Midbrain (tissue), 1 donor: ENCODE measurements around the gene NUP62.
"Not testable (repeated sequence)": the region's sequence is repeated elsewhere in the genome, so short reads cannot be mapped to it uniquely, and the experiment has no call there.

Experiments used
- DNase-seq: peaks from one replicate; lab custom pipeline; 2025; lab: John Stamatoyannopoulos, UW

NUP62 gene

DNA sequence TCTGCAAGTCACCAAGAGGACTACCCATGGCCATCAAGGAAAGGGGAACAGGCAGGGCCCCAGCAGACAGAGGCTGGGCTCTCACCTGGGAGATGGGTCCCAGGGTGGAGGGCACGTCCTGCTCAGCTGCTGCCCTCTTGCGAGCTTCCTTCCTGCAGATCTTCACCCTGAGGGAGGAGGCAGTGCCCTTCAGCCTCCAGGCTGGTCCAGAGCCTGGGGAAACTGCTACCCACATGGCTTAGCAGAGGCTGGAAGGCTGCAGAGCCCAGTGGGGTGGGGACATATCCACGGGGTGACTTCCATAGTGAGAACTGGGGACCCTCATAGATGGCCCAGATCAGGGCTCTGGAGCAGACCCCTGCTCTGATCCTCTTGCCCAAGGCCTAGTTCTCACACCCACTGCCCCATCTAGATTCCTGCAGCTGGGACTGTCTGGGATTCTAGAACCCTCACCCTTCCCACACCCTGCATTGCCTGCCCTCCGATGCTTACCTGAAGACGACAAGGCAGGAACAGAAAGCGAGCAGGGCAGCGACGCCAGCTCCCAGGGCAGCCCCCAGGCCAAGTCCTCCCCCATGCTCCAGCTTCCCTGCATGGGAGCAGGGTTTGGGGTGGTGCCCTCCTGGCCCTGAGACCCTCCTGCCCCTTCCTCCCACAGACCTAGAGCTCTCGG lies 22.6 kb upstream of the NUP62 start:
- no peak for DNase-seq

DNA sequence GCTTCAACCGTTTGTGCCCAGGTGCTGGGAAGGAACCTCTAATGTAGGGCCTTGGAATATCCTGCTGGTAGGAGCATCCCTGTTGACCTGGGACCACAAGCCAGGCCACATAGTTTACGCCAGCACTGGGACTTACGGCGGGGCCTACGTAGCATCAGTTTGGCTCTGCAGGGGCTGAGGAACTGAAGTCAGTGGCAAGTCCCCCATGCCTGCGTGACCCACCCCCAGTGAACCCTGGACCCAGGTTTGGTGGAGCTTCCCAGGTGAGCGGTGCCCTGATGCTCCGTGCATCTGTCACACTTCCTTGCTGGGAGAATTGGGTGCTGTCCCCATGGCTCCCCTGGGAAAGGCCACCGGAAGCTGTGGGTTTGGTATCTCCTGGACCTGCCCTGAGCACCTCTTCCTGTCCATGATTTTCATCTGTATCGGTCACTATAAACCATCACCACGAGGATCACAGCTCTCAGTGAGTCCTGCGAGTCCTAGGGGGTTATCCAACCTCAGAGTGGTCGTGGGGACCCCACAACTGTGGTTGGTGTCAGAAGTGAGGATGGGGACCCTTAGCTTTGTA lies 21.7 kb upstream of the NUP62 start:
- no peak for DNase-seq

DNA sequence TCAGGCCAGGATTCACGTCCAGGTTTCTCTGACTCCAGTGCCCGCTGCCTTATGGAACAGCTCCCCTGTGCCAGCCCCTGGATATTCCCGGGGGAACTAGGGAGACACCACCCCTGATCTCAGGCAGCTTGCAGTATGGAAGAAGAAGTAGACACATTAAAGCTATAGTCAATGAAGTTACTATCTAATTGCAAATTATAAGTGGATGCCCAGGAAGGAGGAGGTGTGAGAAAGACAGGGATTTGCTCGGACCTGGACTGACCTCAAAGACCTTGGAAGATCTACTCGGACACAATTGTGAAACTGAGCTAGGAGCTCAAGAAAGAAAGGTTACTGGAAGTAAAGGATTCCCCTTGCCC lies 21.3 kb upstream of the NUP62 start:
- DNase-seq: no peak

- DNase-seq: no peak
Measured at GRCh38 chr19:49949742-49950589, 20.7 kb upstream of the NUP62 start.

DNA sequence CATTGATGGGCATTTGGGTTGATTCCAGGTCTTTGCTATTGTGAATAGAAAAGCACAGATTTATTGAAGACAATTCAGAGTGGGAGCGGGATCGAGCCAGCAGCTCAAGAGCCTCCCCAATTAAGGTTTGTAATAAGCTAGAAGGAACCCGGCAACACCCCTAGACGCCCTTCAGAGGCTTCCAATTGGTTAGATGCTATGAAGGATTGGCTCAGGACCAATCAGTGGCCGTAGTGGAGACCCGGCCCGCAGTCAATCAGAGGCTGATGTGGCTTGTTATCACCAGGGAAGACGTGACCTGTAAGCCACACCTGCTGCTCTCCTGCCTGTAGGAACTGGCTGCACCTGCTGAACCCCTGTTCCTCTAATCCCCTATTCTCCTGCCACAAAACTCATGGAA lies 17.1 kb upstream of the NUP62 start:
- DNase-seq: no peak

DNA sequence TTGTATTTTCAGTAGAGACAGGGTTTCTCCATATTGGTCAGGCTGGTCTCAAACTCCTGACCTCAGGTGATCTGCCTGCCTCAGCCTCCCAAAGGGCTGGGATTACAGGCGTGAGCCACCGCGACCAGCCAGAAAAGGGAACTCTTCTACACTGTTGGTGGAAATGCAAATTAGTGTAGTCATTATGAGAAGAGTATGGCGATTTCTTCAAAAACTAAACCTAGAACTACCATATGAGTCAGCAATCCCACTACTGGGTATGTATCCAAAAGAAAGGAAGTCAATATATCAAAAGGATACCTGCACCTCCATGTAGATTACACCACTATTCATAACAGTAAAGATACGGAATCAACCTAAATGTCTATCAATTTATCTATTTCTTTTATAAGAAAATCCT lies 15.3 kb upstream of the NUP62 start:
- not testable (repeated sequence) for DNase-seq

- no peak for DNase-seq
Measured at GRCh38 chr19:49940482-49940791, 11.1 kb upstream of the NUP62 start.

GRCh38 chr19:49939721-49940481 lies 10.6 kb upstream of the NUP62 start:
- DNase-seq: no peak

GRCh38 chr19:49938662-49939061 lies 9.4 kb upstream of the NUP62 start:
- no peak for DNase-seq

DNA sequence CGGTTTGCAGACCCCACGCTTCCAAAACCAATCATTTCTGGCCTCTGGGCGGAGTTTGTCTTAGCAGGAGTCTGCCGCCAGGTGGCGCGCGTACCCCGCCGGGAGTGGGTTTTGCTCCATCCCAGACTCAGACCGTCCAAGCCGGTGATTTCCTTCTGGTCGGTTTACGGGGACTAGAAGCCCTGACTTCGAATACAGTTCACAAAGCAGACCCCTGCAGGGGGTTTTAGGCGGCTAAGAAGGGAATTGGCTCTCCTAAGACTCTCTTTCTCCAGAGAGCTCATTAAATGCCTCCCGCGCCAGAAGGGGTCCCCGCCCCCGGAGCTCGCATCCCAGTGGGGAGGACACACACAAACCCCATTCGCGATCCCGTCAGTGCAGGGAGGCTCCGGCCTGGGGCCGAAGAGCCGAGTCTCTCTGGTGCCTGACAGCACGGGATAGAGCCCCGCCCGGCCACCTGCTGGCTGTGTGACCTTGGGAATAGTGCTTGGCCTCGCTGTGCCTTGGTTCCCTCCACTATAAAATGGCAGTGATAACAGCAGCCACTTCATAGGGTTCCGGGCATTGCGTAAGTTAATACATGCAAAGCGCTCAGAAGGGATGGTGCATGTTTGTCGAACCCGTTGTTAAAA lies 8.6 kb upstream of the NUP62 start:
- DNase-seq: peak; percentile 68

- no peak for DNase-seq
Measured at GRCh38 chr19:49936549-49936948, 7.2 kb upstream of the NUP62 start.

DNA sequence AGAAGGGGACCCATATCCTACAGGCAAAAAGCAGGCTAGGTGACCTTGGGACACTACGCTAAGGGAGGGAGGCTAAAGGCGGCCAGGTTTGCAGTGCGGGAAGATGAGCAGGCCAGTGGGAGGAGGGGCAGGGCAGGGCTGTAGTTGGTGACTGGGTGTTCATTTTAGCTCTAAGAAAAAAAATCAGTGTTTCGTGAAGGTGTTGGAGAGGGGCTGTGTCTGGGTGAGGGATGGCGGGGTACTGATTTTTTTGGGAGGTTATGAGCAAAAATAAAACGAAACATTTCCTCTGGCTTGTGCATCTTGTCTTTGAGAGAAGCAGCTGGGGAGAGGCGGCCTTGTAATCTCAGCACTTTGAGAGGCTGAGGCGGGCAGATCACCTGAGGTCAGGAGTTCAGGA lies 4.3 kb upstream of the NUP62 start:
- no peak for DNase-seq

DNA sequence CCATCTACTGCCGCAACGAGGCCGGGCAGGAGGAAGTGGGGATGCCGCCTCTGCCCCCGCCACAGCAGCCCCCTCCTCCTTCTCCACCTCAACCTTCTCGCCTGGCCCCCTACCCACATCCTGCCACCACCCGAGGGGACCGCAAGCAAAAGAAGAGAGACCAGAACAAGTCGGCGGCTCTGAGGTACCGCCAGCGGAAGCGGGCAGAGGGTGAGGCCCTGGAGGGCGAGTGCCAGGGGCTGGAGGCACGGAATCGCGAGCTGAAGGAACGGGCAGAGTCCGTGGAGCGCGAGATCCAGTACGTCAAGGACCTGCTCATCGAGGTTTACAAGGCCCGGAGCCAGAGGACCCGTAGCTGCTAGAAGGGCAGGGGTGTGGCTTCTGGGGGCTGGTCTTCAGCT lies 3.4 kb upstream of the NUP62 start:
- no peak for DNase-seq

- no peak for DNase-seq
Measured at GRCh38 chr19:49932041-49932451, 2.7 kb upstream of the NUP62 start.

GRCh38 chr19:49931293-49932040 lies 2.2 kb upstream of the NUP62 start:
- DNase-seq: no peak

DNA sequence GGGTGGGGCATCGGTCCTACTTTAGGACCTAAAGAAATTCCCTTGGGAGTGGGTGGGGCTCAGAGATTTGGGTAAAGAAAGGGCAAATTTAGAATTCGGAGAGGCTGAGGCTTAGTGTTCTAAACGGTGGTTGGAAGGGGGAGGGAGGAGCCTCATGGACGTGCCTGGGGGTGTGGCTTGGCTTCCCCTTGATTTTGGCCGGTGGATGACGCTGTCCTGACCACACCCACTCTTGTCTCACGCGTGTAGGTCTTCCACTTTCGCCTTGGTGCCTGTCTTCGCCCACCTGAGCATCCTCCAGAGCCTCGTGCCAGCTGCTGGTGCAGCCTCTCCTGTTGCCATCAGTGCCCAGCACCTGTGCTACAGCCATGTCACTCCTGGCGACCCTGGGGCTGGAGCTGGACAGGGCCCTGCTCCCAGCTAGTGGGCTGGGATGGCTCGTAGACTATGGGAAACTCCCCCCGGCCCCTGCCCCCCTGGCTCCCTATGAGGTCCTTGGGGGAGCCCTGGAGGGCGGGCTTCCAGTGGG lies 1.2 kb upstream of the NUP62 start:
- DNase-seq: no peak

- peak; percentile 94 for DNase-seq
Measured at GRCh38 chr19:49929611-49930482, 543 bp upstream of the NUP62 start.

GRCh38 chr19:49927526-49928264 lies 1.6 kb downstream of the NUP62 start:
- no peak for DNase-seq

- DNase-seq: no peak
Measured at GRCh38 chr19:49926515-49926914, 2.8 kb downstream of the NUP62 start.

DNA sequence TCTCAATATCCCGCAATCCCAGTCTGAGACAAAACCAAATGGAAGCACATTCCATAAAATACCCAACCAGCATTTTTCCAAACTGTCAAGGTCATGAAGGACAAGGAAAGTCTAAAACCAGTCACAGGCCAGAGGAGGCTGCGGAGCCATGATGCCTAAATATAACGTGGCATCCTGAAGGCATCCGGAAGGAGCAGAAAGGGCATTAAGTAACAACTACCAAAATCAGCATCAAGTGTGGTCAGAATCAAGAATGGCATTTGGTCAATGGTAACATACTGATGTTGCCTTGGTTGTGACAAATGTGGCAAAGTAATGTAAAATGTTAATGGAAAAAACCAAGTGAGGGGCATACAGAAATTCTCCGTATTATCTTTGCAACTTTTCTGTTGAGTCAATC lies 3.8 kb downstream of the NUP62 start:
- DNase-seq: no peak
